Right renal pelvis (tissue), 4 donors: ENCODE data around the gene C10orf71. TPM values are rescaled to one million over a fixed set of nuclear protein-coding genes. Genes with fewer than 3 reads are reported as not detected.

Experiments used
- DNase-seq, 4 donors: peaks; one replicate each; pipeline ENCODE4 v3.0.0-alpha.2; 2013; ENCODE audit warnings: low read depth in 4 of 4, low spot score in 3 of 4, missing footprints in 1 of 4
- polyA plus RNA-seq, 4 donors: library from polyadenylated mRNA; unstranded; fragments of 120-200 nt; gene quantifications; one replicate each; pipeline ENCODE4 v1.2.1, GENCODE V29; 2013; ENCODE audit not compliant: insufficient read length in 4 of 4

C10orf71 gene
- polyA plus RNA-seq, 4 donors = 0.10 to 0.17 (median 0.14) TPM

GRCh38 chr10:49328401-49329145 is 29.6 kb downstream of the C10orf71 start:
- no peak for DNase-seq

- no peak for DNase-seq
Measured at GRCh38 chr10:49329146-49329505, 30.2 kb downstream of the C10orf71 start.

- no peak for DNase-seq
Measured at GRCh38 chr10:49330127-49330665, 31.2 kb downstream of the C10orf71 start.

GRCh38 chr10:49331431-49331830 is 32.5 kb downstream of the C10orf71 start:
- no peak for DNase-seq

- DNase-seq = no peak
Measured at GRCh38 chr10:49332333-49332732, 33.4 kb downstream of the C10orf71 start.

GRCh38 chr10:49332768-49333167 is 33.8 kb downstream of the C10orf71 start:
- DNase-seq = no peak

GRCh38 chr10:49333192-49333591 is 34.2 kb downstream of the C10orf71 start:
- DNase-seq = no peak

- no peak for DNase-seq
Measured at GRCh38 chr10:49334964-49335363, 36.0 kb downstream of the C10orf71 start.

- no peak for DNase-seq
Measured at GRCh38 chr10:49335364-49335972, 36.5 kb downstream of the C10orf71 start.

GRCh38 chr10:49338604-49339003 is 39.6 kb downstream of the C10orf71 start:
- no peak for DNase-seq

GRCh38 chr10:49344840-49345239 is 45.9 kb downstream of the C10orf71 start:
- DNase-seq = no peak

GRCh38 chr10:49347342-49347741 is 48.4 kb downstream of the C10orf71 start:
- DNase-seq = no peak

GRCh38 chr10:49347827-49348226 is 48.9 kb downstream of the C10orf71 start:
- no peak for DNase-seq

- no peak for DNase-seq
Measured at GRCh38 chr10:49348593-49348992, 49.6 kb downstream of the C10orf71 start.

GRCh38 chr10:49349390-49349789 is 50.4 kb downstream of the C10orf71 start:
- DNase-seq = no peak

- no peak for DNase-seq
Measured at GRCh38 chr10:49350138-49350537, 51.2 kb downstream of the C10orf71 start.

- DNase-seq = no peak
Measured at GRCh38 chr10:49350846-49351532, 52.0 kb downstream of the C10orf71 start.

GRCh38 chr10:49351669-49352068 is 52.7 kb downstream of the C10orf71 start:
- no peak for DNase-seq

- no peak for DNase-seq
Measured at GRCh38 chr10:49352323-49352722, 53.4 kb downstream of the C10orf71 start.

GRCh38 chr10:49353026-49353894 is 54.3 kb downstream of the C10orf71 start:
- no peak for DNase-seq
